Kidney (tissue), 14 donors: ENCODE results near the gene SLC39A9. TPM values are rescaled to one million over a fixed set of nuclear protein-coding genes. Genes with fewer than 3 reads are reported as not detected.

ENCODE experiments used
- DNase-seq, 5 donors: peaks; one replicate each; pipeline ENCODE4 v3.0.0-alpha.2; 2013 to 2020
- FAIRE-seq: peaks from 2 replicates; lab custom pipeline; 2012; peaks lifted over from hg19 to GRCh38; lab: Jason Lieb, UNC
- H3K27ac ChIP-seq, 2 donors: one replicate each; pipeline ENCODE4 v1.7.0; 2013; ENCODE audit warnings: low read depth in 2 of 2, low read length in 2 of 2, inconsistent platforms in 1 of 2
- H3K27me3 ChIP-seq: one replicate; pipeline ENCODE4 v1.7.1; 2013; ENCODE audit warnings: low read length, inconsistent platforms; ENCODE audit not compliant: control insufficient read depth, insufficient read depth
- H3K36me3 ChIP-seq, 3 donors: one replicate each; pipeline versions ENCODE4 v1.7.0 to v1.7.1; 2013; ENCODE audit warnings: low read length in 3 of 3, control low read depth in 1 of 3, inconsistent platforms in 1 of 3; ENCODE audit not compliant: insufficient read depth in 3 of 3, control insufficient read depth in 2 of 3
- H3K4me1 ChIP-seq, 3 donors: one replicate each; pipeline versions ENCODE4 v1.7.0 to v1.7.1; 2013; ENCODE audit warnings: low read length in 3 of 3, inconsistent platforms in 1 of 3, low read depth in 1 of 3; ENCODE audit not compliant: control insufficient read depth in 2 of 3, insufficient read depth in 2 of 3
- H3K4me3 ChIP-seq, 3 donors: one replicate each; pipeline versions ENCODE4 v1.7.0 to v1.8.1; 2013; ENCODE audit warnings: low read length in 3 of 3, control low read depth in 1 of 3, inconsistent platforms in 1 of 3
- H3K9ac ChIP-seq, 3 donors: one replicate each; pipeline versions ENCODE4 v1.7.0 to v1.7.1; 2013; ENCODE audit warnings: low read length in 3 of 3, control low read depth in 1 of 3, inconsistent platforms in 1 of 3
- H3K9me3 ChIP-seq, 3 donors: one replicate each; pipeline versions ENCODE4 v1.7.0 to v1.7.1; 2013; ENCODE audit warnings: low read length in 3 of 3, control low read depth in 1 of 3, inconsistent platforms in 1 of 3; ENCODE audit not compliant: control insufficient read depth in 2 of 3, insufficient read depth in 1 of 3
- CTCF ChIP-seq: IDR thresholded peaks from 3 replicates; pipeline ENCODE4 v1.5.1; 2012; ENCODE audit warnings: mild to moderate bottlenecking, moderate library complexity, borderline replicate concordance; ENCODE audit not compliant: insufficient read depth; ENCODE audit errors: extremely low read depth
- intact Hi-C: fragments of 100-400 bp; cut with DNase I; formaldehyde crosslinking; loops from one replicate; pipeline ENCODE4 v1.11.1; 2022
- polyA plus RNA-seq: library from polyadenylated mRNA; stranded (reverse); fragments of 350-450 nt; fragmentation: Illumina TruSeq; extraction: RNeasy Lipid Tissue Mini Kit (QIAGEN cat#74804); gene quantifications from one replicate; pipeline ENCODE4 v1.2.3, GENCODE V29; 2014; ENCODE audit warnings: low read depth, low replicate concordance; ENCODE audit not compliant: insufficient read depth
- total RNA-seq: library from RNA; stranded (reverse); fragmentation: NEBNext Ultra II Directional; extraction: Animal tissue kit (Norgen Biotek cat#: 25700); gene quantifications from one replicate; pipeline ENCODE4 v1.2.1, GENCODE V29; 2021
- donor health status: control.
- donor health status: control.
- donor health status: control.
- donor health status: control.
- donor health status: control.
- donor health status: DM: yes; HTN: yes; CAD: no.
- donor health status: Normal renal cell carcinoma (clear cell type).

The SLC39A9 gene
- total and polyA plus RNA-seq, 2 donors from 2014 or later: 45.9 to 77.7 TPM

- TF ChIP-seq CTCF: no peak
- DNase-seq (peak in 2 of 5 donors; percentile 2 to 8), FAIRE-seq (no peak)
- H3K27me3 ChIP-seq: no peaks in the 10 kb centered on the region
- H3K9me3 ChIP-seq: peaks cover 0 to 2% (median 0%) of the 10 kb centered on the region in 3 donors
- intact Hi-C loops: no loop called here
- H3K27ac ChIP-seq: no peak overlapping the region
- H3K4me1 ChIP-seq: peaks cover 0 to 2% (median 0%) of the 10 kb centered on the region in 3 donors
- no peak overlapping the region for H3K9ac ChIP-seq
- no peak overlapping the region for H3K4me3 ChIP-seq
- H3K36me3 ChIP-seq: no peaks in the 10 kb centered on the region
Measured at GRCh38 chr14:69504775-69505174, 106.3 kb downstream of the SLC39A9 start.

GRCh38 chr14:69505338-69506240 is 107.1 kb downstream of the SLC39A9 start:
- Histone ChIP-seq H3K4me1 (peaks cover 0 to 2% (median 0%) of the 10 kb centered on the region in 3 donors), H3K27ac (no peak overlapping the region), H3K9me3 (peaks cover 0 to 2% (median 0%) of the 10 kb centered on the region in 3 donors), H3K36me3 (no peaks in the 10 kb centered on the region), H3K4me3 (no peak overlapping the region), H3K27me3 (no peaks in the 10 kb centered on the region), H3K9ac (no peak overlapping the region)
- no peak for TF ChIP-seq CTCF
- DNase-seq (peak in 2 of 5 donors; percentile 2 to 11), FAIRE-seq (no peak)
- intact Hi-C loops: no loop called here

- peaks cover 0 to 2% (median 0%) of the 10 kb centered on the region in 3 donors for H3K9me3 ChIP-seq
- peaks cover 0 to 2% (median 0%) of the 10 kb centered on the region in 3 donors for H3K4me1 ChIP-seq
- H3K9ac ChIP-seq: no peak overlapping the region
- H3K27ac ChIP-seq: no peak overlapping the region
- intact Hi-C loops: no loop called here
- H3K27me3 ChIP-seq: no peaks in the 10 kb centered on the region
- no peak for DNase-seq
- no peak for FAIRE-seq
- no peak overlapping the region for H3K4me3 ChIP-seq
- no peaks in the 10 kb centered on the region for H3K36me3 ChIP-seq
- no peak for TF ChIP-seq CTCF
Measured at GRCh38 chr14:69506241-69506595, 107.7 kb downstream of the SLC39A9 start.

Other genes with a start within 250 kb of the SLC39A9 start
- gene DCAF5, start 245.6 kb upstream of the SLC39A9 start, total RNA-seq: 51.0 TPM
- gene DCAF5, start 245.6 kb upstream of the SLC39A9 start, polyA plus RNA-seq: 17.3 TPM
- gene EXD2, start 207.2 kb upstream of the SLC39A9 start, total RNA-seq: 24.5 TPM
- gene EXD2, start 207.2 kb upstream of the SLC39A9 start, polyA plus RNA-seq: 13.7 TPM
- gene GALNT16, start 138.5 kb upstream of the SLC39A9 start, total RNA-seq: 13.1 TPM
- gene GALNT16, start 138.5 kb upstream of the SLC39A9 start, polyA plus RNA-seq: 15.2 TPM
- 168 TPM for gene ERH, start 393 bp upstream of the SLC39A9 start, total RNA-seq
- gene ERH, start 393 bp upstream of the SLC39A9 start, polyA plus RNA-seq: 193 TPM
- gene PLEKHD1, start 86.0 kb downstream of the SLC39A9 start, total RNA-seq: 0.25 TPM
- 3.4 TPM for gene PLEKHD1, start 86.0 kb downstream of the SLC39A9 start, polyA plus RNA-seq
- not detected for gene CCDC177, start 176.2 kb downstream of the SLC39A9 start, total RNA-seq
- not detected for gene CCDC177, start 176.2 kb downstream of the SLC39A9 start, polyA plus RNA-seq
- 84.2 TPM for gene SUSD6, start 212.9 kb downstream of the SLC39A9 start, total RNA-seq
- 14.3 TPM for gene SUSD6, start 212.9 kb downstream of the SLC39A9 start, polyA plus RNA-seq